GM23338 (cell line): ENCODE data around the gene MUL1. TPM values are rescaled to one million over a fixed set of nuclear protein-coding genes. Genes with fewer than 3 reads are reported as not detected.
"Not testable (repeated sequence)": the region's sequence is repeated elsewhere in the genome, so short reads cannot be mapped to it uniquely, and the experiment has no call there.

Source experiments
- ATAC-seq: fragments of 200-7000 bp; cut with Tn5 transposase; 3 replicates; pipeline ENCODE4 v1.9.1; 2020
- DNase-seq: peaks from one replicate; pipeline ENCODE4 v3.0.0-alpha.2; 2015; ENCODE audit warnings: low spot score
- H2AFZ ChIP-seq: fragments of 200-600 bp; sonication (generic); 2 replicates; pipeline ENCODE4 v1.8.0; 2016; ENCODE audit warnings: antibody characterized with exemption, mild to moderate bottlenecking, moderate library complexity
- H3F3A ChIP-seq: fragments of 200-600 bp; sonication (generic); replicated peaks from 2 replicates; pipeline ENCODE4 v1.8.0; 2017; ENCODE audit warnings: antibody characterized with exemption, mixed run types, low read depth
- H3K27ac ChIP-seq: fragments of 200-600 bp; sonication (generic); 2 replicates; pipeline ENCODE4 v1.6.1; 2016; ENCODE audit warnings: low read depth
- H3K27me3 ChIP-seq: fragments of 200-600 bp; sonication (generic); 2 replicates; pipeline ENCODE4 v1.8.0; 2016; ENCODE audit warnings: mild to moderate bottlenecking, mixed run types, moderate library complexity; ENCODE audit not compliant: insufficient read depth
- H3K36me3 ChIP-seq: fragments of 200-600 bp; sonication (generic); 2 replicates; pipeline ENCODE4 v1.8.0; 2016; ENCODE audit warnings: mild to moderate bottlenecking; ENCODE audit not compliant: insufficient read depth
- H3K4me1 ChIP-seq: fragments of 200-600 bp; sonication (generic); 2 replicates; pipeline ENCODE4 v1.8.0; 2016; ENCODE audit warnings: mild to moderate bottlenecking, moderate library complexity; ENCODE audit not compliant: insufficient read depth
- H3K4me2 ChIP-seq: fragments of 200-600 bp; sonication (generic); 2 replicates; pipeline ENCODE4 v1.7.1; 2017; ENCODE audit warnings: mixed run types
- H3K4me3 ChIP-seq: fragments of 200-600 bp; sonication (generic); 2 replicates; pipeline ENCODE4 v1.6.1; 2016; ENCODE audit warnings: mixed run types
- H3K79me2 ChIP-seq: fragments of 200-600 bp; sonication (generic); replicated peaks from 2 replicates; pipeline ENCODE4 v1.8.0; 2017; ENCODE audit warnings: mild to moderate bottlenecking; ENCODE audit not compliant: insufficient read depth
- H3K9me2 ChIP-seq: fragments of 200-600 bp; sonication (generic); 2 replicates; pipeline ENCODE4 v1.8.0; 2017; ENCODE audit not compliant: insufficient read depth
- H4K20me1 ChIP-seq: fragments of 200-600 bp; sonication (generic); replicated peaks from 2 replicates; pipeline ENCODE4 v1.8.0; 2017; ENCODE audit warnings: mild to moderate bottlenecking; ENCODE audit not compliant: insufficient read depth
- H3K27ac Mint-ChIP-seq: 2 replicates; pipeline ENCODE4 v1.8.0; 2020; ENCODE audit warnings: inconsistent platforms, mild to moderate bottlenecking, moderate library complexity, mixed read lengths
- H3K27me3 Mint-ChIP-seq: 3 replicates; pipeline ENCODE4 v1.8.0; 2022; ENCODE audit warnings: low read depth, mild to moderate bottlenecking, moderate library complexity, mixed read lengths, inconsistent platforms; ENCODE audit not compliant: insufficient read depth, poor library complexity
- H3K36me3 Mint-ChIP-seq: 3 replicates; pipeline ENCODE4 v1.8.0; 2021; ENCODE audit warnings: low read depth, mild to moderate bottlenecking, inconsistent platforms, moderate library complexity, mixed read lengths
- H3K4me1 Mint-ChIP-seq: 3 replicates; pipeline ENCODE4 v1.8.0; 2020; ENCODE audit warnings: mild to moderate bottlenecking, inconsistent platforms, mixed read lengths
- H3K4me3 Mint-ChIP-seq: 3 replicates; pipeline ENCODE4 v1.8.0; 2021; ENCODE audit warnings: moderate library complexity, mild to moderate bottlenecking, inconsistent platforms, mixed read lengths
- H3K9me3 Mint-ChIP-seq: 3 replicates; pipeline ENCODE4 v1.8.0; 2020; ENCODE audit warnings: moderate library complexity, mild to moderate bottlenecking, inconsistent platforms, mixed read lengths
- CREB1 ChIP-seq: fragments of 250-450 bp; sonication (Bioruptor Pico); IDR thresholded peaks from 2 replicates; pipeline ENCODE4 v1.5.0; 2020; ENCODE audit warnings: low read depth, mild to moderate bottlenecking, moderate library complexity
- EZH2 ChIP-seq: fragments of 200-600 bp; sonication (generic); IDR thresholded peaks from one replicate; pipeline ENCODE4 v1.8.0; 2017; ENCODE audit warnings: antibody characterized with exemption, mild to moderate bottlenecking, low read depth; ENCODE audit not compliant: unreplicated experiment
- EZH2phosphoT487 ChIP-seq: fragments of 200-600 bp; sonication (generic); IDR thresholded peaks from one replicate; pipeline ENCODE4 v1.8.1; 2018; ENCODE audit warnings: antibody characterized with exemption; ENCODE audit not compliant: unreplicated experiment
- JUNB ChIP-seq: IDR thresholded peaks from one replicate; pipeline ENCODE4 v1.6.1; 2016; ENCODE audit warnings: antibody characterized with exemption; ENCODE audit not compliant: unreplicated experiment
- NANOG ChIP-seq: IDR thresholded peaks from 2 replicates; pipeline ENCODE4 v1.6.1; 2016; ENCODE audit warnings: antibody characterized with exemption, borderline replicate concordance
- POLR2AphosphoS5 ChIP-seq: IDR thresholded peaks from 2 replicates; pipeline ENCODE4 v1.6.1; 2016; ENCODE audit warnings: antibody characterized with exemption, low read depth
- STAT1 ChIP-seq: IDR thresholded peaks from one replicate; pipeline ENCODE4 v1.6.1; 2016; ENCODE audit warnings: antibody characterized with exemption; ENCODE audit not compliant: unreplicated experiment
- ZNF114 ChIP-seq: fragments of 250-450 bp; sonication (Bioruptor Pico); IDR thresholded peaks from 2 replicates; pipeline ENCODE4 v1.5.0; 2020; ENCODE audit warnings: mild to moderate bottlenecking, moderate library complexity
- ZNF331 ChIP-seq: fragments of 250-450 bp; sonication (Bioruptor Pico); IDR thresholded peaks from 2 replicates; pipeline ENCODE4 v1.5.0; 2020; ENCODE audit warnings: low read depth, mild to moderate bottlenecking, moderate library complexity
- polyA plus RNA-seq: library from polyadenylated mRNA; unstranded; fragments of >200 nt; fragmentation: Nextera tagmentation; extraction: Ambion mirVana; gene quantifications from 2 replicates; pipeline ENCODE4 v1.2.1, GENCODE V29; 2016
- total RNA-seq: library from RNA; depleted of rRNA; stranded (reverse); fragments of >200 nt; shearing (Covaris generic); gene quantifications from 2 replicates; pipeline ENCODE4 v1.2.3, GENCODE V29; 2014
- TF ChIP-seq, protein P1 (sequence below), 2 experiments: fragments of 200-600 bp in 1 of 2; sonication (generic) in 1 of 2; conservative IDR thresholded peaks; 2 replicates each; pipeline versions ENCODE4 v1.5.1 to v1.6.1; 2016 to 2017; ENCODE audit warnings: antibody characterized with exemption in 2 of 2, low read depth in 2 of 2, mild to moderate bottlenecking in 2 of 2, moderate library complexity in 1 of 2

MUL1 gene
- total and polyA plus RNA-seq, 2 experiments from 2014 or later = 8.9 to 26.2 TPM

DNA sequence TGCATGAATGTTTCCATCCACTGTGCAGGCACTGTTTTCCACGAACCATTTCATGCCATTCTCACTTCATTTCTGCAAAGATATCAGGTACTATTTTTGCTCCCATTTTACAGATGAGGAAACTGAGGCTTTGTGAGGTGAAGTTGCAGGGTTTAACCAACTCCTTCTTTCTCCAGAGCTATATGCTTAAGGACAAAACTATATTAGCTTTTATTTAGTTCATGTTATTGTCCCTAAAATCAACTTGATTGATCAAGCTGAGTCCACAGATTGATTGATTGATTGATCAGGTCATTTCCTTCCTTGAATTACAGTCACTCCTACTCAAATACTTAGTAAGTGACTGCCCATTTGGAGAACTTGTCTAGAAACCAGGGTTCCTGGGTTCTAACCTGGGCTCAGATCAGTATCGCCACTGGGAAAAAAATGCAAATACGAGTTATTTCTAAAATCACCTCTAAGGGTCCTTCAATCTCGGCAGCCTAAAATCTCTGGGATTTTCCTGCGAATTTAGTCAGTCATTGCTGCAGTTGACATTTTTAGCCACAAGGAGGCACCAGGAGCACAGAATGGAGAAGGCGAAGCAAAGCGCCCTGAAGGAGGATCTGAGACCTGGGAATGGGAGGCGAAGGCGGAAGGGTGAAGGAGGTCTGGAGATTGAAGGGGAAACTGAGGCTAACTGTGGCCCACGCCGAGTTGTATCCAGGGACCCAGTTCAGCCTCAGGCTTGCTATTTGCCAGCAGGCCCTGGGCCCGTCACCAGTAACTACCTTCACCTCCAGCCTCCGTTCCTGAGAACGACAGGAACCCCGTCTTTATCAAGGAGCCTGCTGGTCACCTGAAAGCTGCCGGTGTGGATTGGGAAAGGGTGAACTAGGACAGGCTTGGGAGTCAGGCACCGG lies 14.3 kb upstream of the MUL1 start:
- ATAC-seq (peak; percentile 93), DNase-seq (peak; percentile 96)
- Mint-ChIP-seq H3K9me3 (no peaks in the 10 kb centered on the region; the same call in 2 of the 3 replicates), H3K4me3 (peak overlapping the region; percentile 26), H3K4me1 (peaks cover 2% of the 10 kb centered on the region; the same call in 1 of the 3 replicates), H3K27ac (no peak overlapping the region), H3K27me3 (peaks cover 8% of the 10 kb centered on the region), H3K36me3 (no peaks in the 10 kb centered on the region)
- no peaks in the 10 kb centered on the region for H3K36me3 ChIP-seq
- H3F3A ChIP-seq = no peaks in the 10 kb centered on the region
- H3K79me2 ChIP-seq = no peaks in the 10 kb centered on the region
- H3K4me2 ChIP-seq = peak overlapping the region; percentile 63; the same call in 1 of the 2 replicates
- H3K27me3 ChIP-seq = no peaks in the 10 kb centered on the region
- no peaks in the 10 kb centered on the region for H3K4me1 ChIP-seq
- H3K9me2 ChIP-seq = no peaks in the 10 kb centered on the region
- TF ChIP-seq, protein P1, sequence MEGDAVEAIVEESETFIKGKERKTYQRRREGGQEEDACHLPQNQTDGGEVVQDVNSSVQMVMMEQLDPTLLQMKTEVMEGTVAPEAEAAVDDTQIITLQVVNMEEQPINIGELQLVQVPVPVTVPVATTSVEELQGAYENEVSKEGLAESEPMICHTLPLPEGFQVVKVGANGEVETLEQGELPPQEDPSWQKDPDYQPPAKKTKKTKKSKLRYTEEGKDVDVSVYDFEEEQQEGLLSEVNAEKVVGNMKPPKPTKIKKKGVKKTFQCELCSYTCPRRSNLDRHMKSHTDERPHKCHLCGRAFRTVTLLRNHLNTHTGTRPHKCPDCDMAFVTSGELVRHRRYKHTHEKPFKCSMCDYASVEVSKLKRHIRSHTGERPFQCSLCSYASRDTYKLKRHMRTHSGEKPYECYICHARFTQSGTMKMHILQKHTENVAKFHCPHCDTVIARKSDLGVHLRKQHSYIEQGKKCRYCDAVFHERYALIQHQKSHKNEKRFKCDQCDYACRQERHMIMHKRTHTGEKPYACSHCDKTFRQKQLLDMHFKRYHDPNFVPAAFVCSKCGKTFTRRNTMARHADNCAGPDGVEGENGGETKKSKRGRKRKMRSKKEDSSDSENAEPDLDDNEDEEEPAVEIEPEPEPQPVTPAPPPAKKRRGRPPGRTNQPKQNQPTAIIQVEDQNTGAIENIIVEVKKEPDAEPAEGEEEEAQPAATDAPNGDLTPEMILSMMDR (conservative IDR thresholded peaks at IDR 0.05; ENCODE audit: low read depth in 2 of 2) = peak; percentile 95 to 99
- TF ChIP-seq POLR2AphosphoS5 = no peak
- peak overlapping the region; percentile 88 for H2AFZ ChIP-seq
- no peak overlapping the region for H3K27ac ChIP-seq
- no peaks in the 10 kb centered on the region for H4K20me1 ChIP-seq
- H3K4me3 ChIP-seq = peak overlapping the region; percentile 40

DNA sequence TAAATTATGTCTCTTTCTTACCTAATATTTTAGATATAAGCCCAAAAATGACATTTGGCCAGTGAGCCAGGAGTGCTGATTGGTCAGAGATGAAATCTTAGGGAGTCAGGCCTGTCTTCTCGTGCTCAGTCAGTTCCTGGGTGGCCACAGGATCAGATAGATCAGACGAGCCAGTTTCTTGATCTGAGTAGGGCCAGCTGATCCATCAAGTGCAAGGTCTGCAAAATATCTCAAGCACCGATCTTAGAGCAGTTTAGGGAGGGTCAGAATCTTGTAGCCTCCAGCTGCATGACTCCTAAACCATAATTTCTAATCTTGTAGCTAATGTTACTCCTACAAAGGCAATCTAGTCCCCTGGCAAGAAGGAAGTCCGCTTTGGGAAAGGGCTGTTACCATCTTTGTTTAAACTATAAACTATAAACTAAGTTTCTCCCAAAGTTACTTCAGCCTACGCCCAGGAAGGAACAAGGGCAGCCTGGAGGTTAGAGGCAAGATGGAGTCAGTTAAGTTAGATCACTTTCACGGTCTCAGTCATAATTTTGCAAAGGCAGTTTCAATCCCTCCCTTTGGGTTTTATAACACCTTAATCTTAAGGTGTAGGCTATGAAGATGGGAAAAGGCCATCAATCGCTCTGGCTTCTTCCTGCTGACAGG lies 11.8 kb upstream of the MUL1 start:
- not testable (repeated sequence) for H3K4me2 ChIP-seq, ATAC-seq, H3K4me3 Mint-ChIP-seq, H3K79me2 ChIP-seq, H3K27ac Mint-ChIP-seq, H3K4me1 ChIP-seq, H3K36me3 ChIP-seq, H3K4me3 ChIP-seq, H3K27me3 ChIP-seq, H3K27me3 Mint-ChIP-seq, H3F3A ChIP-seq, H3K27ac ChIP-seq, DNase-seq, H3K9me2 ChIP-seq, H2AFZ ChIP-seq, H3K4me1 Mint-ChIP-seq, H3K36me3 Mint-ChIP-seq, H4K20me1 ChIP-seq, H3K9me3 Mint-ChIP-seq

DNA sequence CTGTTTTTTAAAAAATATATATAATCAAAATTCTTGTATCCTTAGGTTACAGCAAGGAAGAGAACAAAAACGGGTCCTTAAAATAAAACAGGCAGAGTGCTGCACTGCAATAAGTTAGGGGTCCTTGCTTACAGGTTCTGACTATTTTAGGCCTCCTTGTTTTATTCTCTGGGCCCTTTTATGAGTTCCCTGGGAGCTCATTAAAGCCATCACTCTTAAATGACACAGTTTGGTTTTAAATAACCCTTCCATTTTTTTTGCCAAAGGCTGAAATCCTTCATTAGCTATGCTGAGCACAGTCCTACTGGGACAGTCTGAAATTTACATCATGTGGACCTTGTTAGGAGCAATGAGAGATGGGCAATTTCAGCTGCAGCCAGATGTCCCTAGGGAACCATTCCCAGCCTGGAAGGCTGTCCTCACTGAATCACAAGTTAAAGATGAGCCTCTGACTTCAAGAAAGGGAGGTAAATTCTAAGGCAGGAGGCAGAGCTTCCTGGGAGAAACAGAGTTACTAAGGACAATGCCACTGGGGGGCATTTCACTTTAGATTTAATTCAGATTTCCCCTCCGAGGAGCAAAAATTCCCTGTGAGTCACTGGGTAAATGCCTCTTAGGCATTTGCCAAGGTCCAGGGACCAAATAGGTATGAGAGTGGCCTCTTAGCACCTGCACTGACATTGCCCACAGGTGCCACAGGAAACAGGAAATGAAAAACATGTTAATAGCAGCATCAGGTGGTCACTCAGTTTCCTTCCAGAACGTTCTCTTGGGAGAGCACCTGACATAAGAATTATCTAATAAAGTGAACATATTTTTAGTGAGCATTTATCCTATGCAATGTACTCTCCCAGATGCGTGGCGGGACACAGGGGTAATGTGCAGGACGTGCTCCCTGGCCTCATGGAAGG lies 3.8 kb upstream of the MUL1 start:
- Histone ChIP-seq H4K20me1 (0 out of 2 replicates have a peak, but pooled peaks cover 2% of the 10 kb centered on the region), H3F3A (no peaks in the 10 kb centered on the region), H3K4me3 (no peak overlapping the region), H3K36me3 (no peaks in the 10 kb centered on the region), H2AFZ (no peak overlapping the region), H3K4me2 (no peak overlapping the region), H3K79me2 (peaks cover 11% of the 10 kb centered on the region), H3K27ac (no peak overlapping the region), H3K9me2 (no peaks in the 10 kb centered on the region), H3K4me1 (no peaks in the 10 kb centered on the region; the same call in 1 of the 2 replicates), H3K27me3 (no peaks in the 10 kb centered on the region)
- DNase-seq (no peak), ATAC-seq (no peak)
- Mint-ChIP-seq H3K36me3 (no peaks in the 10 kb centered on the region), H3K27me3 (peaks cover 13% of the 10 kb centered on the region), H3K4me1 (peaks cover 4% of the 10 kb centered on the region; the same call in 2 of the 3 replicates), H3K27ac (no peak overlapping the region), H3K9me3 (no peaks in the 10 kb centered on the region), H3K4me3 (no peak overlapping the region)
- TF ChIP-seq NANOG = no peak
- TF ChIP-seq STAT1 = no peak
- no peak for TF ChIP-seq CREB1 (CRISPR knock-in tag)
- no peak for TF ChIP-seq ZNF331
- TF ChIP-seq JUNB = no peak
- TF ChIP-seq, protein P1 (conservative IDR thresholded peaks at IDR 0.05; ENCODE audit: low read depth in 2 of 2) = no peak
- no peak for TF ChIP-seq EZH2phosphoT487
- no peak for TF ChIP-seq EZH2
- TF ChIP-seq ZNF114 (CRISPR knock-in tag) = no peak
